ENCODE results near the gene TEX22.

The TEX22 gene

DNA sequence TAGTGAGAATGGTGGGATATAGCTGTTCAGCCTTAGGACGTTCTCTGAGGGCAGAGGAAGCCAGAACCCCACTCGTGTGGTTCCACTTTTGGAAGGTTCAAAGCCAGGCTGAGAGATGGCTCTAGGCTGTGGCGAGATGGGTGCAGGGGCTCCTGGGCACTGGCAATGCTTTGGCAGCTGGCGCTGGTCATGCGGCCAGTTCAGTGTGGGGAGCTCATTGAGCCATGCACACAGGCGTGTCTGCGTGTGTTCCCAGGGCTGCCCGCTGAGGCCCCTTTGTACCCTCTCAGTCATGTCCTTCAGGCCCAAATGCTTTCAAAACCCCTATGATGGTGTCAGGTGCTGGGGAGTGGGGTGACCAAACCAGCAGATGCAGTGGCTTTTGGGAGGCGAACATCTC is 1.7 kb downstream of the TEX22 start:
- no peak for DNase-seq

DNA sequence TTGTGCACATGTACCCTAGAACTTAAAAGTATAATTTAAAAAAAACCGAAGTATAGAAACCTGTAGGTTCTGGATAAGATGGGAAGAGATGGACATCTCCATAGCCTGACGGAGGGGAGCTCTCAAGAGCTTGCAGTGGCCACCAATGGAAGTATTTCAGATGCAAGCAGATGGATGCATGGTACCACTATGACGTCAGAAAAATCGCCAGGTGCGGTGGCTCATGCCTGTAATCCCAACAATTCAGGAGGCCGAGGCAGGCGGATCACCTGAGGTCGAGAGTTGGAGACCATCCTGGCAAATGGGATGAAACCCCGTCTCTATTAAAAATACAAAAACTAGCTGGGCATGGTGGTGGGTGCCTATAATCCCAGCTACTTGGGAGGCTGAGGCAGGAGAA is 3.4 kb downstream of the TEX22 start:
- no peak for DNase-seq

DNA sequence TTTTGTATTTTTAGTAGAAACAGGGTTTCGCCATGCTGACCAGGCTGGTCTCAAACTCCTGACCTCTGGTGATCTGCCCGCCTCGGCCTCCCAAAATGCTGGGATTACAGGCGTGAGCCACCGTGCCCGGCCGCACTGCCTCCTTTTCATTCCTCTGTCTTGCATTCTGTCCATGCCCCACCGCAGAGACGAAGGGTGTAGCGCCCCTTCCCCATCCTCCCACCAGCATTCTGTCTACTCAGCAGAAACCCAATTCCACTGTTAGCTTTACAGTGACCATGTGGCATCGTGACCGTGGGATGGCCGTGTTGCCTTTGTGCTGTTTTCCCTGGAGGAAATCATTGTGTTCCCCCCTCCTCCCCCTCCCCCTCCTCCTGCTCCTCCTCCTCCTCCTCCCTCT is 10.3 kb downstream of the TEX22 start:
- DNase-seq: no peak

- DNase-seq: no peak
Measured at GRCh38 chr14:105409364-105409763, 11.0 kb downstream of the TEX22 start.

DNA sequence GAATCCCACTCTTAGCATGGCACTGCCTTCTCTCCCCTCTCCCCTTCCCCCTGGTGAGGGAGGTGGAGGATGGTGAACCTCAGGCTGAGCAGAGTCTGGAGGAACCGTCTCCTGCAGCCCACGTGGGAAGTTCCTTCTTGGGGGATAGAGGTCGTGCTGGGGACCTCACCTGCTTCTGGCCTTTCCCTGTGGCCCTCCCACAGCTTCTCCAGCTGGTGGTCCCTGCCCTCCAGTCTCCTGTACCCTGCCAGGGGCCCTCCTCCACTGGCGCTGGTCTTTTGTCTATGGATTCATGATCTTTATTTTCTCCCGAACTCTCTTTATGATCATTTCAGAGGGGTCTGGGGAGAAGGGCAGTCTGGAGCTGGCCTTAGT is 12.3 kb downstream of the TEX22 start:
- DNase-seq: no peak

DNA sequence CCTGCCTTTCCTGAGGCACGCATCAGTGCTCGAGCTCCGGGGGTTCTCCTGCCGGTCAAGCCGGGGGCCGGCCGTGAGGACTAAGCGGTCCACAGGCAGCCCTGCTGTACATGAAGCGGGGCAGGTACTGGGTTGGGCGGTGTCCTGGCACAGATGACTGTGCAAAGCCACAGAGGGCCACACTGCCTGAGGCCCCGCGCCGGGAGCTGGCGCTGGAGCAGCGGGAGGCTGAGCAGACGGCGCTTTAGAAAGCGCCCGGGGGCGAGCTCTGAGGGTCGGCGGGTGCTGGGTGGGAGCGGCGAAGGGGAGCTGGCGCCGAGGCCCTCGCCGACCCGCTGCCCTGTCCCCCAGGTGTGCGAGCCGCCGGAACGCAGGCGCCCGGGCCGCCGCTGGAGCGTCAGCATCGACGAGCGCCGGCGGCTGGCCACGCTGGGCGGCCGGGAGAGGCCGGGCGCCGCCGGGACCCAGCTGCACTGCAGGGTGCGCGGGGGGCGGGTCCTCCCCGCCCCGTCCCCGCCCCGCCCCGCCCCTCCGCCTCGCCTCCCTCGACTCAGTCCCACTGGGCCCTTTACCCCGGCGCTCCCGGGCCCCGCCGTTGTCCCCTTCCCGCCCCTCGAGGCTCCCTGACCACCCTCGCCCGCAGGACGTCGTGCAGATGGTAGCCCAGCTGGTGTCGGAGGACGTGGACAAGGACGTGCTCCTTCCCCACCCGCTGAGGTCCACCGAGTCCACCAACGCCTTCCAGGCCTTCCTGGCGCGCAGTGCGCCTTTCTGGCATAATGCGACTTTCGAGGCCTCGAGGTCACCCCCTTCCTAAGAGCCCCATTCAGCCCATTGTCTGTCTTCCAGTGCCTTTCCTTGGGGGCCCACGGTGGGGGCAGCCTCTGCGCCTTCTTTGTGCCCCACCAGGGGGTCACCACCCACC is 12.9 kb downstream of the TEX22 start:
- DNase-seq: peak; percentile 47

DNA sequence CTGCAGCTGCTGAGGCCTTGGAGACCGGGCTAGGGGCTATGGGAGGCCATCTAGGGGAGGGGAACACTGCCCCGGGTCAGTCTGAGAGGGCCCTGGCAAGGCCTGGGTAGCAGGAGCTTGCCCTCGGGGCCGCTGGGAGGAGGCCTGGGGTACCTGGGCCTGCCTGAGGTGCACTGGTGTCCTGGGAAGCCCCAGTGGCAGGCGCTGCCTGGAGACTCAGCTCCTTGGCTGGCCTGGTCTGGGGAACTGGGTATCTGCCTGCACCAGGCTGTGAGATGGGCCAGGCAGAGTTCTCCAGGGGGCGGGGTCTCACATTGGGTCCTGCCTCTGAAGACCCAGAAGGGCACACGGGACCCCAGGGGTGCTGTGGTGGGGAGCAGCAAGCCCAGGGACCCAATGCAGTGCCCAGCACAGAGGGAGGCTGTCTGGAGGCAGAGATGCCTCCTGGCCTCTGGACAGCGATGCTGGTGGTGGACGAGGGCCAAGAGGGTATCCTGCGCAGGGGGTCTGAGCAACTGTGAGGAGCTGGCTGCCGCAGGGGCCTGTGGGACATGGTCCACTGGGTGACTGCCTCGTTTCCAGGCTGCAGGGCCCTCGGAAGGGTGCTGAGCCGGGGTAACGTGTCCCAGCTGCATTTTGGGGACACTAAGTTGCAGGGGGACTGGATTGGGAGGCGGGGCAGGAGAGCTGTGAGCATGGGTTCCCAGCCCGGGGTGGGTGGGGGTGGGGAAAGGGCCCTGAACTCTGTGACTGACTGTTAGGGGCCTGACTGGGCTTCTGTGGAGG is 13.8 kb downstream of the TEX22 start:
- no peak for DNase-seq

GRCh38 chr14:105412771-105413543 is 14.6 kb downstream of the TEX22 start:
- DNase-seq: no peak

DNA sequence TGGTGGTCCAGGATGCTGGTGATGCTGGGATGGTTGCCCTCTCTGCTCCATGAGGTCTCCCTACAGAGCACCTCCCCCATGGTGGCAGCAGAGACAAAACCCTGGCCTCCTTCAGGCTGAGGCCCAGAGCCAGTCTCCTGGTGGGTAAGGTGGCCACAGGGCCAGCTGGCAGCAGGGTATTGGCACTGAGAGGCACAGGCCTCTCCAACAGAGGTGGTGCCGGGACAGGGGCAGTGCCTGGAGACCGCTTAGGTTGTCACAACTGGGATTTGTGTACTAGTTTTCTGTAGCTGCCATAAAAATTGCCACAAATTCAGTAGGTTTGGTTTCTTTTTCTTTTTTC is 15.2 kb downstream of the TEX22 start:
- no peak for DNase-seq

DNA sequence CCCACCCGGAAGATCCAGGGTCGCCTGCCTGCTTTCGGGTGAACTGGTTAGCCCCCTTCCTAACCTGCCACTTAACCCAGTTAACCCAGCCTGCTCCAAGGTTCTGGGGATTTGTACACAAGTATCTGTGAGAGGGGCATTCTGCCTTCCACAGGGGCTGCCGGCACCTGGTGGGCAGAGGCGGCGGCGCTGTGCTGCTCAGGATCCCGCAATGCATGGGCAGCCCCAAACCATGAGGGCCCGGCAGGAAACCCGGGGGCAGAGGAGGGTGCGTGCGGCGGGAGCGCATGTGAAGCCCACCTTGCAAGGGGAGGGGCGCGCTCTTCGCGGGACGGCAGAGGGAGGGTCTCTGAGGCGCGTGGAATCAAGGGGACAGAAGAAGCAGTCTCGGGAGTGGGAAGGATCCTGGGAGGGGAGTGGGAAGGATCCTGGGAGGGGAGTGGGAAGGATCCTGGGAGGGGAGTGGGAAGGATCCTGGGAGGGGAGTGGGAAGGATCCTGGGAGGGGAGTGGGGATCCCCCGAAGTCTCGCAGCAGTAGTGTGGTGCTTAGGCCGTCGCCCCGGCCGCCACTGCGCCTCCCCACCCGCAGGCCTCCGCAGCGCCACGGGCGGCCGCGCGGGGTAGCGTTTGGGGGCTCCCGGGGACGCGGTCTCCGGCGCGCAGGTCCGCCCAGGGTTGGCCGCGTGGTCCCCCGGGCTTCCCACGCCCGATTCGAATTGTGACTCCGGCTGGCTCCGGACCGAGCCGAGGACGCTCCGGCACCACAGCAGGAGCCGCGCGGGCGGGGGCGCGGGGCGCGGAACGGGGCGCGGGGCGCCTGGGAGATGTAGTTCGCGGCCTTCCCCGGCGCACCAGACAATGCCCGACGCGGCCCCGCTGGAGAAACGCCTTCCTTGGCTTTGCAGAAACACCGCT is 16.4 kb downstream of the TEX22 start:
- peak; percentile 74 for DNase-seq

- no peak for DNase-seq
Measured at GRCh38 chr14:105415481-105416428, 17.4 kb downstream of the TEX22 start.

DNA sequence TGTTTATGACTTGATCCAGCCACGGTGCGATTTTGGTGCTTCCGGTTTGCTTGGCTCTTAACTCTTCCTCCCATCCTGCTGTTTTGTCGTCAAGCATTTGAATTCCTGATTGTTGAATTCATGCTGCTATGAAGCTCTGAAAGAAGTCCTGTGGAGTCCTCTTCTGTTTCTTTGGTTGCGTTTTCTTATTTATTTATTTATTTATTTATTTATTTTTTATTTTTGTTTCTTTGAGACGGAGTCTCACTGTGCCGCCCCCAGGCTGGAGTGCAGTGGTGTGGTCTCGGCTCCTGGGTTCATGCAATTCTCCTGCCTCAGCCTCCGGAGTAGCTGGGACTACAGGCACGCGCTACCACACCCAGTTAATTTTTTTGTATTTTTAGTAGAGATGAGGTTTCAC is 18.3 kb downstream of the TEX22 start:
- no peak for DNase-seq

DNA sequence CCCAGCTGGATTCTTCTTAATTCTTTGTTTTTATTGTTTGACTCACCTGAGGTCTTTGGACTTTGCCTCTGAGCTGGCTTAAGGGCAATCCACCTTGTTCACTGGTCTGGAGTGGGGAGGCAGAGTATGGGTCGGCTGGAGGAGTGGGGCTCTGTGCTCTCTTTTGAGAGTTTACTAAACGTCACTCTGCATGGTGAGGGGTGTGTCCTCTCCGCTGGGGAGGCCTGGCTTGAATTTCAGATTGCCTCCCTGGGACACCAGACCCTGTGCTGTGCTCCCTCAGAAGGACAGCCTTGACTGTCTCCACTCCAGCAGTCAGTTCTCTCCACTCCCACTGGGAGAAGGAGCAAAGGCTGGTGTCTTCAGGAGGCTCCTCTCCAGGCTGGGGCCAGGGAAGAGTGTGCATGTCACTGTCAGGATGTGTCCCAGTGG is 19.4 kb downstream of the TEX22 start:
- no peak for DNase-seq

GRCh38 chr14:105418269-105419194 is 20.2 kb downstream of the TEX22 start:
- no peak for DNase-seq

- DNase-seq: peak; percentile 56
Measured at GRCh38 chr14:105419195-105420091, 21.1 kb downstream of the TEX22 start, which contains the start of gene MTA1. TSS of gene MTA1 (plus strand) at chr14:105419827. CDS start at chr14:105420036, 209 bp downstream.

- no peak for DNase-seq
Measured at GRCh38 chr14:105420101-105420973, 22.0 kb downstream of the TEX22 start.

DNA sequence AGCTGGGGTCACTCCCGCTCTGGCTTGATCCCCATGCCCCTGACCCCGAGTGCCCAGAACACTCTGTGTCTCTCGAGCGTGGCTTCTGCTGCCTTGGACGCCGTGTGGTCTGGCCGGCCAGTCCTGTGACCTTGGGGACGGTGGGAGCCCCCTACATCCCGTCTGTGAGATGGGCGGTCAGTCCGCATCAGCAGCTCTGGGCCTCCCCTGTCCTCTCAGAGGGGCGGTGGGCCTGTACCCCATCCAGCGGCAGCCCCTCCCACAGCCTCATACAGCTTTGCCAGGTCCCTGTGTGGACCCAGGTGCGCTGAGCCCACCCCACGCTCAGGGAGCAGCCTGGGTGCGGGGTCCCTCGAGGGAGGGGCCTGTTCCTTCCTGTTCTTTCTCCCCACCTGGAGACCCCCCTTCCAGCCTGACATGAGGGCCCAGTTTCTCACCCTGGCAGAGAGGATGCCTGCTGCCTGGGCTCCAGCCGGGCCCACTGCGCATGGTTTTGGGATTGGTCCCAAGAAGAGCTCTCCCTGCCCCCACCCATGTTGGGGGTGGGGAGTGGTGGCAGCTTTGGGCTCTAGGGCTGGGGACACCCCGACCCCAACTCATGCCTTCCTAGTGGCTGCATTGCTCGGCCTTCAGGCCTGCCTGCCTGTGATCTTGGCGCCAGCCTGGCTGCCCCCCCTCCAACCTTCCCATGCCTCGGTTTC is 22.8 kb downstream of the TEX22 start:
- DNase-seq: no peak
